Measurements from ENCODE around the gene PSD2. TPM values are rescaled to one million over a fixed set of nuclear protein-coding genes. Genes with fewer than 3 reads are reported as not detected.

PSD2 gene
- total RNA-seq, 1 experiment from 2014 or later, result 0.22 TPM

GRCh38 chr5:139770722-139771121 lies 24.9 kb upstream of the PSD2 start:
- Histone ChIP-seq H2BK15ac (ENCODE audit: low read depth, low read length) (no peak overlapping the region), H2BK5ac (ENCODE audit: insufficient read length, low read length) (no peak overlapping the region), H2AK5ac (ENCODE audit: insufficient read length, low read length) (no peak overlapping the region), H4K20me1 (ENCODE audit: control insufficient read depth, insufficient read depth, insufficient read length) (no peaks in the 10 kb centered on the region), H3K23me2 (ENCODE audit: insufficient read length, low read depth, low read length, poor library complexity, severe bottlenecking) (no peaks in the 10 kb centered on the region), H2AFZ (ENCODE audit: low read length) (no peak overlapping the region), H4K91ac (ENCODE audit: insufficient read length, low read depth, low read length) (no peak overlapping the region), H3K9me3 (ENCODE audit: control insufficient read depth, low read depth, low read length) (no peaks in the 10 kb centered on the region), H3K27ac (ENCODE audit: insufficient read length, low read depth, low read length) (no peak overlapping the region), H2BK120ac (ENCODE audit: low read depth, low read length, poor library complexity, severe bottlenecking) (no peak overlapping the region), H3K18ac (ENCODE audit: insufficient read length, low read depth, low read length) (no peak overlapping the region), H4K8ac (replicated peaks; ENCODE audit: insufficient read length, low read depth, low read length) (no peak overlapping the region), H2BK12ac (ENCODE audit: insufficient read length, low read depth, low read length) (no peak overlapping the region), H3K79me1 (ENCODE audit: insufficient read depth, low read depth, low read length, poor library complexity, severe bottlenecking) (no peaks in the 10 kb centered on the region), H3K4me2 (ENCODE audit: insufficient read depth, insufficient read length, low read length) (no peak overlapping the region), H3K27me3 (ENCODE audit: insufficient read depth, low read length) (no peaks in the 10 kb centered on the region; the same call in 1 of the 2 replicates), H4K5ac (ENCODE audit: insufficient read length, low read depth, low read length) (no peak overlapping the region), H3T11ph (ENCODE audit: low read length) (no peak overlapping the region), H3K56ac (ENCODE audit: insufficient read length, low read depth, low read length) (no peak overlapping the region), H3K14ac (ENCODE audit: insufficient read depth, low read length) (no peak overlapping the region), H3K23ac (ENCODE audit: insufficient read length, low read depth, low read length) (no peak overlapping the region), H3K4me1 (ENCODE audit: insufficient read depth, low read length) (no peaks in the 10 kb centered on the region; the same call in 1 of the 2 replicates), H2BK20ac (ENCODE audit: low read depth, low read length, poor library complexity, severe bottlenecking) (no peak overlapping the region), H3K4ac (ENCODE audit: low read depth, low read length) (no peak overlapping the region), H3K79me2 (ENCODE audit: insufficient read depth, low read length) (no peaks in the 10 kb centered on the region), H3K9ac (ENCODE audit: extremely low read depth, insufficient read length, low read length) (no peak overlapping the region)
- H3K27ac Mint-ChIP-seq, result no peak overlapping the region
- H3K36me3 Mint-ChIP-seq (ENCODE audit: insufficient read depth in 1 of 3, low read depth in 3 of 3), result no peaks in the 10 kb centered on the region
- no peak overlapping the region for H3K4me3 Mint-ChIP-seq
- DNase-seq, result no peak
- no peaks in the 10 kb centered on the region for H3K9me3 Mint-ChIP-seq
- no CpG with 5 or more reads among the region's 2 CpGs for WGBS (ENCODE audit: extremely low coverage, insufficient read length, low lambda C conversion rate)
- peaks cover 52% of the 10 kb centered on the region for H3K27me3 Mint-ChIP-seq (ENCODE audit: low read depth)
- H3K4me1 Mint-ChIP-seq, result peaks cover 13 to 22% of the 10 kb centered on the region in 2 experiments
- TF ChIP-seq CTCF (conservative IDR thresholded peaks at IDR 0.05), result no peak

Measured in H9 (cell line).